SK-N-SH (cell line): ENCODE results near the gene DDX1. TPM values are rescaled to one million over a fixed set of nuclear protein-coding genes. Genes with fewer than 3 reads are reported as not detected.

ENCODE experiments used
- CTCF ChIA-PET: fragments of 300-600, 350-600 bp; formaldehyde crosslinking; extraction: SDS; loops from one replicate; lab custom pipeline; 2021; lab: Yijun Ruan, JAX
- POLR2A ChIA-PET: fragments of 350-600 bp; sonication (Branson Sonifier 250); formaldehyde crosslinking; extraction: SDS; loops from one replicate; lab custom pipeline; 2020; ENCODE audit warnings: antibody characterized with exemption, inconsistent platforms; lab: Yijun Ruan, JAX
- DNase-seq: peaks from one replicate; pipeline ENCODE4 v3.0.0; 2012
- H2AFZ ChIP-seq: fragments of 200-600 bp; sonication (generic); 2 replicates; pipeline ENCODE4 v1.8.1; 2016; ENCODE audit warnings: antibody characterized with exemption, mild to moderate bottlenecking, low read depth
- H3F3A ChIP-seq: fragments of 200-600 bp; sonication (generic); replicated peaks from 2 replicates; pipeline ENCODE3; 2016; ENCODE audit warnings: antibody characterized with exemption, mild to moderate bottlenecking; ENCODE audit not compliant: insufficient read depth
- H3K27ac ChIP-seq, 2 experiments: fragments of 200-500 bp in 1 of 2; fragments of 200-600 bp in 1 of 2; sonication (Bioruptor generic) in 1 of 2; sonication (generic), shearing (Covaris generic) in 1 of 2; 2 replicates each; pipeline versions ENCODE4 v1.5.1 to v1.6.1; 2014 to 2016; ENCODE audit warnings: low read depth in 2 of 2, inconsistent platforms in 1 of 2, low read length in 1 of 2, mild to moderate bottlenecking in 1 of 2, mixed read lengths in 1 of 2
- H3K27me3 ChIP-seq: fragments of 200-600 bp; sonication (generic), shearing (Covaris generic); 2 replicates; pipeline ENCODE4 v1.6.1; 2016; ENCODE audit warnings: mixed run types; ENCODE audit not compliant: insufficient read depth
- H3K36me3 ChIP-seq, 2 experiments: fragments of 200-500 bp in 1 of 2; fragments of 200-600 bp in 1 of 2; sonication (Bioruptor generic) in 1 of 2; sonication (generic) in 1 of 2; replicated peaks in 1 of 2; 2 replicates each; pipeline versions ENCODE3 to v1.5.1; 2014 to 2016; ENCODE audit warnings: low read length in 1 of 2, mild to moderate bottlenecking in 1 of 2; ENCODE audit not compliant: insufficient read depth in 2 of 2, control insufficient read depth in 1 of 2
- H3K4me1 ChIP-seq, 2 experiments: fragments of 200-500 bp in 1 of 2; fragments of 200-600 bp in 1 of 2; sonication (Bioruptor generic) in 1 of 2; sonication (generic), shearing (Covaris generic) in 1 of 2; 2 replicates each; pipeline versions ENCODE4 v1.5.1 to v1.6.1; 2014 to 2016; ENCODE audit warnings: low read depth in 1 of 2, low read length in 1 of 2, mixed run types in 1 of 2; ENCODE audit not compliant: insufficient read depth in 2 of 2, control insufficient read depth in 1 of 2
- H3K4me2 ChIP-seq: fragments of 200-600 bp; sonication (generic), shearing (Covaris generic); 2 replicates; pipeline ENCODE4 v1.6.1; 2017; ENCODE audit warnings: mixed run types
- H3K4me3 ChIP-seq, 2 experiments: fragments of 200-500 bp in 1 of 2; fragments of 200-600 bp in 1 of 2; sonication (Bioruptor generic) in 1 of 2; sonication (generic), shearing (Covaris generic) in 1 of 2; 2 replicates each; pipeline versions ENCODE4 v1.5.1 to v1.8.1; 2014 to 2016; ENCODE audit warnings: low read depth in 2 of 2, inconsistent platforms in 1 of 2, low read length in 1 of 2, mild to moderate bottlenecking in 1 of 2, mixed read lengths in 1 of 2, moderate library complexity in 1 of 2
- H3K79me2 ChIP-seq: fragments of 200-600 bp; sonication (generic); 2 replicates; pipeline ENCODE4 v1.8.1; 2017; ENCODE audit warnings: mild to moderate bottlenecking; ENCODE audit not compliant: insufficient read depth
- H3K9ac ChIP-seq: fragments of 200-600 bp; sonication (generic); 2 replicates; pipeline ENCODE4 v1.6.1; 2017; ENCODE audit warnings: mixed run types
- H3K9me2 ChIP-seq: fragments of 200-600 bp; sonication (generic); 2 replicates; pipeline ENCODE4 v1.6.1; 2017; ENCODE audit warnings: mixed run types
- H3K9me3 ChIP-seq: fragments of 200-600 bp; sonication (generic); 2 replicates; pipeline ENCODE4 v1.6.1; 2017; ENCODE audit warnings: mixed run types, mild to moderate bottlenecking, moderate library complexity
- H4K20me1 ChIP-seq: fragments of 200-600 bp; sonication (generic); 2 replicates; pipeline ENCODE4 v1.6.1; 2017; ENCODE audit warnings: mild to moderate bottlenecking, mixed run types; ENCODE audit not compliant: insufficient read depth
- CHD2 ChIP-seq: fragments of 150-350 bp; IDR thresholded peaks from 2 replicates; pipeline ENCODE4 v1.6.1; 2018; ENCODE audit warnings: low read length; ENCODE audit not compliant: partially characterized antibody
- ELF1 ChIP-seq: IDR thresholded peaks from 2 replicates; pipeline ENCODE4 v1.4.0; 2012
- EP300 ChIP-seq, 2 experiments: IDR thresholded peaks; 2 replicates each; pipeline versions ENCODE4 v1.4.0 to v1.6.1; 2012; ENCODE audit warnings: borderline replicate concordance in 1 of 2, low read depth in 1 of 2, low read length in 1 of 2
- FOXM1 ChIP-seq: IDR thresholded peaks from 2 replicates; pipeline ENCODE4 v1.4.0; 2012; ENCODE audit warnings: low read depth, mild to moderate bottlenecking
- GABPA ChIP-seq: IDR thresholded peaks from 2 replicates; pipeline ENCODE4 v1.4.0; 2012; ENCODE audit warnings: low read depth, mild to moderate bottlenecking
- GATA2 ChIP-seq: sonication (generic); formaldehyde crosslinking; IDR thresholded peaks from 2 replicates; pipeline ENCODE4 v1.5.0; 2020; ENCODE audit warnings: mild to moderate bottlenecking, missing genetic modification reagents
- MEF2A ChIP-seq: IDR thresholded peaks from 2 replicates; pipeline ENCODE4 v1.4.0; 2012; ENCODE audit warnings: low read depth, borderline replicate concordance
- NFIC ChIP-seq: IDR thresholded peaks from 2 replicates; pipeline ENCODE4 v1.4.0; 2012; ENCODE audit warnings: borderline replicate concordance
- NRF1 ChIP-seq: IDR thresholded peaks from 2 replicates; pipeline ENCODE4 v1.6.1; 2012; ENCODE audit warnings: low read depth, mild to moderate bottlenecking, low read length
- RCOR1 ChIP-seq: fragments of 150-350 bp; IDR thresholded peaks from 2 replicates; pipeline ENCODE4 v1.6.1; 2017; ENCODE audit warnings: antibody characterized with exemption, low read length
- RFX5 ChIP-seq: IDR thresholded peaks from 2 replicates; pipeline ENCODE4 v1.6.1; 2012; ENCODE audit warnings: mild to moderate bottlenecking, improper control_type of control experiment, low read length
- RXRA ChIP-seq: IDR thresholded peaks from 2 replicates; pipeline ENCODE4 v1.4.0; 2012; ENCODE audit warnings: low read depth, mild to moderate bottlenecking, borderline replicate concordance
- SMC3 ChIP-seq: IDR thresholded peaks from 2 replicates; pipeline ENCODE4 v1.6.1; 2012; ENCODE audit warnings: low read depth, low read length, improper control_type of control experiment
- TEAD4 ChIP-seq: IDR thresholded peaks from 2 replicates; pipeline ENCODE4 v1.4.0; 2012; ENCODE audit warnings: mild to moderate bottlenecking, borderline replicate concordance; ENCODE audit not compliant: insufficient read depth
- WGBS: methylation state at CpG from one replicate; pipeline ENCODE4 v1.1.6; 2017; ENCODE audit warnings: low lambda C conversion rate; 5-methylcytosine and 5-hydroxymethylcytosine counted together
- polyA plus RNA-seq, 3 experiments: library from polyadenylated mRNA; depleted of rRNA; stranded (reverse); fragments of >200 nt; gene quantifications; 2 replicates each; pipeline ENCODE4 v1.2.3, GENCODE V29; 2012
- TF ChIP-seq, protein P1 (sequence below): IDR thresholded peaks from 2 replicates; pipeline ENCODE4 v1.4.0; 2012; ENCODE audit warnings: low read depth, borderline replicate concordance
- TF ChIP-seq, protein P2 (sequence below): fragments of 150-350 bp; IDR thresholded peaks from 2 replicates; pipeline ENCODE4 v1.6.1; 2016; ENCODE audit warnings: mild to moderate bottlenecking, low read depth, low read length
- TF ChIP-seq, protein P3 (sequence below): IDR thresholded peaks from 2 replicates; pipeline ENCODE4; 2012
- TF ChIP-seq, protein P4 (sequence below): fragments of 150-350 bp; IDR thresholded peaks from 2 replicates; pipeline ENCODE4 v1.6.1; 2017; ENCODE audit warnings: antibody characterized with exemption, low read length, low read depth, borderline replicate concordance
- TF ChIP-seq, protein P5 (sequence below): IDR thresholded peaks from 2 replicates; pipeline ENCODE4 v1.4.0; 2012; ENCODE audit warnings: low read depth, borderline replicate concordance

The DDX1 gene
- polyA plus RNA-seq, 1 of the 3 experiments (the other 2 are of a cell fraction), result 54.5 TPM

DNA sequence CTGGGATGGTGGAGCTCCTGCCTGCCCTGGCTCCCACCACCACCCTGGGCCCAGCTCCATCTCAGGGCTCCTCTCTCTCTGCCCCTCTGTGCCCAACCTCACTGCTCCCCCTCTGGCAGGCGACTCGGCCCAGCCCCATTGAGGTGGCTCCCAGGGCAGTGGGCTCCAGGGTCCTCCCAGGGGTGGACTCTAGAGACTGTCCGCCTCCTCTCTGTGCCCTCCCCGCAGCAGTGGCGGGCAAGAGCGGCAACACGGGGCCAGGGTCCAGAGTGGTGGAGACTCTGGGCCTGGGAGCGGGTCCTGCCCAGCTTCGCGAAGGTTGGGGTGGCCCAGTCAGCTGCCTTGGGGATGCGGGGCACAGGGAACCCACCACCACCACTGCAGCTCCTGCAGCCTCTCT, 27.4 kb downstream of the DDX1 start:
- H3K79me2 ChIP-seq, result 0 out of 2 replicates have a peak, but pooled peaks cover 13% of the 10 kb centered on the region
- ChIA-PET CTCF (interaction anchor here (1.0 to 1.3 kb wide), 2 partner anchors 18 to 990 kb away, joined by 3 read pairs; no protein-coding TSS in a partner anchor), POLR2A (no interaction called here)
- no peaks in the 10 kb centered on the region for H3K27me3 ChIP-seq
- WGBS, result 100% methylated on average over 7 of the region's 11 CpGs
- no peak overlapping the region for H3K9ac ChIP-seq
- H3K9me2 ChIP-seq, result no peaks in the 10 kb centered on the region
- H3K27ac ChIP-seq, result no peak overlapping the region; a peak in 1 of 4 replicates
- H3F3A ChIP-seq, result no peaks in the 10 kb centered on the region
- H3K36me3 ChIP-seq, result peaks cover 86 to 92% of the 10 kb centered on the region in 2 experiments
- DNase-seq, result no peak
- H3K9me3 ChIP-seq, result no peaks in the 10 kb centered on the region
- H4K20me1 ChIP-seq, result no peaks in the 10 kb centered on the region
- H3K4me1 ChIP-seq, result no peaks in the 10 kb centered on the region; a peak in 1 of 4 replicates
- no peak for TF ChIP-seq NFIC
- TF ChIP-seq, protein P1, sequence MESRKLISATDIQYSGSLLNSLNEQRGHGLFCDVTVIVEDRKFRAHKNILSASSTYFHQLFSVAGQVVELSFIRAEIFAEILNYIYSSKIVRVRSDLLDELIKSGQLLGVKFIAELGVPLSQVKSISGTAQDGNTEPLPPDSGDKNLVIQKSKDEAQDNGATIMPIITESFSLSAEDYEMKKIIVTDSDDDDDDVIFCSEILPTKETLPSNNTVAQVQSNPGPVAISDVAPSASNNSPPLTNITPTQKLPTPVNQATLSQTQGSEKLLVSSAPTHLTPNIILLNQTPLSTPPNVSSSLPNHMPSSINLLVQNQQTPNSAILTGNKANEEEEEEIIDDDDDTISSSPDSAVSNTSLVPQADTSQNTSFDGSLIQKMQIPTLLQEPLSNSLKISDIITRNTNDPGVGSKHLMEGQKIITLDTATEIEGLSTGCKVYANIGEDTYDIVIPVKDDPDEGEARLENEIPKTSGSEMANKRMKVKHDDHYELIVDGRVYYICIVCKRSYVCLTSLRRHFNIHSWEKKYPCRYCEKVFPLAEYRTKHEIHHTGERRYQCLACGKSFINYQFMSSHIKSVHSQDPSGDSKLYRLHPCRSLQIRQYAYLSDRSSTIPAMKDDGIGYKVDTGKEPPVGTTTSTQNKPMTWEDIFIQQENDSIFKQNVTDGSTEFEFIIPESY, result no peak
- TF ChIP-seq, protein P2, sequence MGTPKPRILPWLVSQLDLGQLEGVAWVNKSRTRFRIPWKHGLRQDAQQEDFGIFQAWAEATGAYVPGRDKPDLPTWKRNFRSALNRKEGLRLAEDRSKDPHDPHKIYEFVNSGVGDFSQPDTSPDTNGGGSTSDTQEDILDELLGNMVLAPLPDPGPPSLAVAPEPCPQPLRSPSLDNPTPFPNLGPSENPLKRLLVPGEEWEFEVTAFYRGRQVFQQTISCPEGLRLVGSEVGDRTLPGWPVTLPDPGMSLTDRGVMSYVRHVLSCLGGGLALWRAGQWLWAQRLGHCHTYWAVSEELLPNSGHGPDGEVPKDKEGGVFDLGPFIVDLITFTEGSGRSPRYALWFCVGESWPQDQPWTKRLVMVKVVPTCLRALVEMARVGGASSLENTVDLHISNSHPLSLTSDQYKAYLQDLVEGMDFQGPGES, result no peak
- TF ChIP-seq EP300 (IDR thresholded peaks at IDR 0.05; ENCODE audit: borderline replicate concordance in 1 of 2, low read depth in 1 of 2, low read length in 1 of 2), result no peak
- no peak for TF ChIP-seq NRF1
- no peak for TF ChIP-seq SMC3
- no peak for TF ChIP-seq ELF1
- TF ChIP-seq CHD2, result no peak
- TF ChIP-seq RXRA, result no peak
- no peak for TF ChIP-seq GABPA
- no peak for TF ChIP-seq GATA2 (CRISPR knock-in tag)
- no peak for TF ChIP-seq FOXM1
- TF ChIP-seq, protein P3, sequence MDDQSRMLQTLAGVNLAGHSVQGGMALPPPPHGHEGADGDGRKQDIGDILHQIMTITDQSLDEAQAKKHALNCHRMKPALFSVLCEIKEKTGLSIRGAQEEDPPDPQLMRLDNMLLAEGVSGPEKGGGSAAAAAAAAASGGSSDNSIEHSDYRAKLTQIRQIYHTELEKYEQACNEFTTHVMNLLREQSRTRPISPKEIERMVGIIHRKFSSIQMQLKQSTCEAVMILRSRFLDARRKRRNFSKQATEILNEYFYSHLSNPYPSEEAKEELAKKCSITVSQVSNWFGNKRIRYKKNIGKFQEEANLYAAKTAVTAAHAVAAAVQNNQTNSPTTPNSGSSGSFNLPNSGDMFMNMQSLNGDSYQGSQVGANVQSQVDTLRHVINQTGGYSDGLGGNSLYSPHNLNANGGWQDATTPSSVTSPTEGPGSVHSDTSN, result no peak
- TF ChIP-seq MEF2A, result no peak
- TF ChIP-seq RFX5, result no peak
- TF ChIP-seq, protein P4, sequence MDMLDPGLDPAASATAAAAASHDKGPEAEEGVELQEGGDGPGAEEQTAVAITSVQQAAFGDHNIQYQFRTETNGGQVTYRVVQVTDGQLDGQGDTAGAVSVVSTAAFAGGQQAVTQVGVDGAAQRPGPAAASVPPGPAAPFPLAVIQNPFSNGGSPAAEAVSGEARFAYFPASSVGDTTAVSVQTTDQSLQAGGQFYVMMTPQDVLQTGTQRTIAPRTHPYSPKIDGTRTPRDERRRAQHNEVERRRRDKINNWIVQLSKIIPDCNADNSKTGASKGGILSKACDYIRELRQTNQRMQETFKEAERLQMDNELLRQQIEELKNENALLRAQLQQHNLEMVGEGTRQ, result no peak
- no peak for TF ChIP-seq RCOR1
- TF ChIP-seq, protein P5, sequence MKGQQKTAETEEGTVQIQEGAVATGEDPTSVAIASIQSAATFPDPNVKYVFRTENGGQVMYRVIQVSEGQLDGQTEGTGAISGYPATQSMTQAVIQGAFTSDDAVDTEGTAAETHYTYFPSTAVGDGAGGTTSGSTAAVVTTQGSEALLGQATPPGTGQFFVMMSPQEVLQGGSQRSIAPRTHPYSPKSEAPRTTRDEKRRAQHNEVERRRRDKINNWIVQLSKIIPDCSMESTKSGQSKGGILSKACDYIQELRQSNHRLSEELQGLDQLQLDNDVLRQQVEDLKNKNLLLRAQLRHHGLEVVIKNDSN, result no peak
- TF ChIP-seq TEAD4, result no peak
- no peak overlapping the region for H3K4me3 ChIP-seq
- no peak overlapping the region for H2AFZ ChIP-seq
- no peak overlapping the region for H3K4me2 ChIP-seq
